GM18873 (cell line): ENCODE data around the gene RBM41.

ENCODE experiments used
- ATAC-seq: cut with Tn5 transposase; IDR thresholded peaks from one replicate; pipeline ENCODE4 v1.9.1; 2021; ENCODE audit warnings: mild to moderate bottlenecking, moderate library complexity, moderate number of reproducible peaks; ENCODE audit not compliant: unreplicated experiment, low FRiP score

RBM41 gene

GRCh38 chrX:107047622-107048021 lies 71.0 kb downstream of the RBM41 start:
- no peak for ATAC-seq

GRCh38 chrX:107029752-107030151 lies 88.9 kb downstream of the RBM41 start:
- ATAC-seq = no peak

- ATAC-seq = no peak
These were observed 93.1 kb downstream of the RBM41 start for GRCh38 chrX:107025545-107025944.

GRCh38 chrX:107014936-107015335 lies 103.7 kb downstream of the RBM41 start:
- no peak for ATAC-seq
